Right lobe of liver (tissue), 6 donors: ENCODE measurements around the gene ABLIM2. TPM values are rescaled to one million over a fixed set of nuclear protein-coding genes. Genes with fewer than 3 reads are reported as not detected.

Experiments used
- ATAC-seq, 4 donors: fragments of 200-7000 bp; cut with Tn5 transposase; one replicate each; pipeline ENCODE4 v1.9.1; 2020; ENCODE audit warnings: mild to moderate bottlenecking in 4 of 4, moderate library complexity in 4 of 4
- DNase-seq, 3 donors: peaks; one replicate each; pipeline ENCODE4 v3.0.0-alpha.2; 2020
- H3K27ac ChIP-seq, 3 donors: fragments of 200-600 bp; one replicate each; pipeline ENCODE4 v1.8.0; 2022
- H3K27me3 ChIP-seq, 2 donors: fragments of 200-600 bp; one replicate each; pipeline ENCODE4 v1.8.0; 2022
- H3K36me3 ChIP-seq, 4 donors: fragments of 200-600 bp; sonication (generic) in 1 of 4; one replicate each; pipeline versions ENCODE4 v1.5.1 to v1.8.0; 2017 to 2022; ENCODE audit warnings: control low read depth in 1 of 4
- H3K4me1 ChIP-seq, 4 donors: fragments of 200-600 bp; sonication (generic) in 1 of 4; one replicate each; pipeline versions ENCODE4 v1.5.1 to v1.8.0; 2017 to 2022; ENCODE audit warnings: control low read depth in 1 of 4
- H3K4me3 ChIP-seq, 3 donors: fragments of 200-600 bp; one replicate each; pipeline ENCODE4 v1.8.0; 2022
- H3K9me3 ChIP-seq, 4 donors: fragments of 200-600 bp; sonication (generic) in 1 of 4; one replicate each; pipeline versions ENCODE4 v1.5.1 to v1.8.0; 2017 to 2022; ENCODE audit warnings: control low read depth in 1 of 4
- CTCF ChIP-seq, 4 donors: fragments of 200-600 bp in 3 of 4; fragments of 450-650 bp in 1 of 4; IDR thresholded peaks; one replicate each; pipeline versions ENCODE4 v1.5.1 to v1.8.0; 2016 to 2022; ENCODE audit warnings: antibody characterized with exemption in 4 of 4, mild to moderate bottlenecking in 2 of 4
- POLR2A ChIP-seq: fragments of 450-650 bp; IDR thresholded peaks from one replicate; pipeline ENCODE4 v1.6.1; 2017; ENCODE audit warnings: antibody characterized with exemption, mild to moderate bottlenecking
- WGBS: methylation state at CpG from one replicate; pipeline ENCODE4 v1.1.6; 2018; ENCODE audit warnings: low coverage, low lambda C conversion rate; ENCODE audit not compliant: insufficient coverage; ENCODE audit errors: missing lambda C conversion rate; 5-methylcytosine and 5-hydroxymethylcytosine counted together
- intact Hi-C, 2 donors: fragments of 100-400 bp; cut with DNase I; formaldehyde crosslinking; loops; one replicate each; pipeline versions ENCODE4 v1.11.2 to v1.14.1; 2022
- total RNA-seq, 6 experiments: library from RNA; depleted of rRNA in 2 of 6; stranded (reverse); fragments of >200 nt in 2 of 6; fragmentation: NEBNext Ultra II Directional in 3 of 6; extraction: Animal tissue kit (Norgen Biotek cat#: 25700) in 3 of 6; gene quantifications; one replicate each; pipeline versions ENCODE4 v1.1.0 to v1.2.4, GENCODE V29; 2016 to 2023
- donor health status: DM: no; HTN: yes; CAD: no.
- donor health status: DM: no; HTN: no; CAD: no.
- donor health status: DM: no; HTN: no; CAD: no.
- donor health status: DM: no; HTN: yes; CAD: no.
- donor health status: DM: no; HTN: yes; CAD: no.

The ABLIM2 gene
- total RNA-seq, 6 experiments from 2014 or later: 0.93 to 3.5 (median 2.3) TPM

GRCh38 chr4:8078610-8079015 is 80.0 kb downstream of the ABLIM2 start:
- TF ChIP-seq POLR2A (no peak), CTCF (IDR thresholded peaks at IDR 0.05) (no peak)
- Histone ChIP-seq H3K27me3 (no peaks in the 10 kb centered on the region), H3K36me3 (no peaks in the 10 kb centered on the region), H3K4me1 (no peaks in the 10 kb centered on the region), H3K9me3 (no peaks in the 10 kb centered on the region), H3K4me3 (no peak overlapping the region), H3K27ac (no peak overlapping the region)
- DNase-seq: no peak
- ATAC-seq: no peak
- intact Hi-C loops: no loop called here
- 83% methylated on average over 3 of the region's 8 CpGs for WGBS

GRCh38 chr4:8078109-8078494 is 80.5 kb downstream of the ABLIM2 start:
- DNase-seq (no peak), ATAC-seq (no peak)
- 85% methylated on average over 5 of the region's 11 CpGs for WGBS
- no peaks in the 10 kb centered on the region for H3K27me3 ChIP-seq
- no peaks in the 10 kb centered on the region for H3K4me1 ChIP-seq
- TF ChIP-seq CTCF (IDR thresholded peaks at IDR 0.05): no peak
- no peak for TF ChIP-seq POLR2A
- H3K36me3 ChIP-seq: no peaks in the 10 kb centered on the region
- H3K4me3 ChIP-seq: no peak overlapping the region
- no peak overlapping the region for H3K27ac ChIP-seq
- intact Hi-C loops: no loop called here
- no peaks in the 10 kb centered on the region for H3K9me3 ChIP-seq

- H3K27me3 ChIP-seq: no peaks in the 10 kb centered on the region
- intact Hi-C loops: no loop called here
- H3K9me3 ChIP-seq: no peaks in the 10 kb centered on the region
- H3K4me1 ChIP-seq: no peaks in the 10 kb centered on the region
- H3K27ac ChIP-seq: no peak overlapping the region
- WGBS: 67% methylated on average over 8 of the region's 23 CpGs
- TF ChIP-seq CTCF (IDR thresholded peaks at IDR 0.05) (no peak), POLR2A (no peak)
- DNase-seq (no peak), ATAC-seq (no peak)
- H3K4me3 ChIP-seq: no peak overlapping the region
- H3K36me3 ChIP-seq: no peaks in the 10 kb centered on the region
These were observed 81.2 kb downstream of the ABLIM2 start for GRCh38 chr4:8077181-8078108.

- H3K36me3 ChIP-seq: no peaks in the 10 kb centered on the region
- intact Hi-C loops: no loop called here
These were observed 82.6 kb downstream of the ABLIM2 start for GRCh38 chr4:8076023-8076422.

More at GRCh38 chr4:8076023-8076422, 82.6 kb downstream of the ABLIM2 start:
- no peaks in the 10 kb centered on the region for H3K9me3 ChIP-seq
- no peaks in the 10 kb centered on the region for H3K27me3 ChIP-seq
- no peak for TF ChIP-seq CTCF (IDR thresholded peaks at IDR 0.05)
- no peak for TF ChIP-seq POLR2A
- H3K27ac ChIP-seq: no peak overlapping the region
- ATAC-seq: no peak
- no peaks in the 10 kb centered on the region for H3K4me1 ChIP-seq
- no CpG with 5 or more reads among the region's 7 CpGs for WGBS
- DNase-seq: no peak
- no peak overlapping the region for H3K4me3 ChIP-seq
